GM23338 (cell line): ENCODE results near the gene PRSS50. TPM values are rescaled to one million over a fixed set of nuclear protein-coding genes. Genes with fewer than 3 reads are reported as not detected.

Experiments used
- ATAC-seq: fragments of 200-7000 bp; cut with Tn5 transposase; 3 replicates; pipeline ENCODE4 v1.9.1; 2020
- DNase-seq: peaks from one replicate; pipeline ENCODE4 v3.0.0-alpha.2; 2015; ENCODE audit warnings: low spot score
- H2AFZ ChIP-seq: fragments of 200-600 bp; sonication (generic); 2 replicates; pipeline ENCODE4 v1.8.0; 2016; ENCODE audit warnings: antibody characterized with exemption, mild to moderate bottlenecking, moderate library complexity
- H3F3A ChIP-seq: fragments of 200-600 bp; sonication (generic); replicated peaks from 2 replicates; pipeline ENCODE4 v1.8.0; 2017; ENCODE audit warnings: antibody characterized with exemption, mixed run types, low read depth
- H3K27ac ChIP-seq: fragments of 200-600 bp; sonication (generic); 2 replicates; pipeline ENCODE4 v1.6.1; 2016; ENCODE audit warnings: low read depth
- H3K27me3 ChIP-seq: fragments of 200-600 bp; sonication (generic); 2 replicates; pipeline ENCODE4 v1.8.0; 2016; ENCODE audit warnings: mild to moderate bottlenecking, mixed run types, moderate library complexity; ENCODE audit not compliant: insufficient read depth
- H3K36me3 ChIP-seq: fragments of 200-600 bp; sonication (generic); 2 replicates; pipeline ENCODE4 v1.8.0; 2016; ENCODE audit warnings: mild to moderate bottlenecking; ENCODE audit not compliant: insufficient read depth
- H3K4me1 ChIP-seq: fragments of 200-600 bp; sonication (generic); 2 replicates; pipeline ENCODE4 v1.8.0; 2016; ENCODE audit warnings: mild to moderate bottlenecking, moderate library complexity; ENCODE audit not compliant: insufficient read depth
- H3K4me2 ChIP-seq: fragments of 200-600 bp; sonication (generic); 2 replicates; pipeline ENCODE4 v1.7.1; 2017; ENCODE audit warnings: mixed run types
- H3K4me3 ChIP-seq: fragments of 200-600 bp; sonication (generic); 2 replicates; pipeline ENCODE4 v1.6.1; 2016; ENCODE audit warnings: mixed run types
- H3K79me2 ChIP-seq: fragments of 200-600 bp; sonication (generic); replicated peaks from 2 replicates; pipeline ENCODE4 v1.8.0; 2017; ENCODE audit warnings: mild to moderate bottlenecking; ENCODE audit not compliant: insufficient read depth
- H3K9me2 ChIP-seq: fragments of 200-600 bp; sonication (generic); 2 replicates; pipeline ENCODE4 v1.8.0; 2017; ENCODE audit not compliant: insufficient read depth
- H4K20me1 ChIP-seq: fragments of 200-600 bp; sonication (generic); replicated peaks from 2 replicates; pipeline ENCODE4 v1.8.0; 2017; ENCODE audit warnings: mild to moderate bottlenecking; ENCODE audit not compliant: insufficient read depth
- H3K27ac Mint-ChIP-seq: 2 replicates; pipeline ENCODE4 v1.8.0; 2020; ENCODE audit warnings: inconsistent platforms, mild to moderate bottlenecking, moderate library complexity, mixed read lengths
- H3K27me3 Mint-ChIP-seq: 3 replicates; pipeline ENCODE4 v1.8.0; 2022; ENCODE audit warnings: low read depth, mild to moderate bottlenecking, moderate library complexity, mixed read lengths, inconsistent platforms; ENCODE audit not compliant: insufficient read depth, poor library complexity
- H3K36me3 Mint-ChIP-seq: 3 replicates; pipeline ENCODE4 v1.8.0; 2021; ENCODE audit warnings: low read depth, mild to moderate bottlenecking, inconsistent platforms, moderate library complexity, mixed read lengths
- H3K4me1 Mint-ChIP-seq: 3 replicates; pipeline ENCODE4 v1.8.0; 2020; ENCODE audit warnings: mild to moderate bottlenecking, inconsistent platforms, mixed read lengths
- H3K4me3 Mint-ChIP-seq: 3 replicates; pipeline ENCODE4 v1.8.0; 2021; ENCODE audit warnings: moderate library complexity, mild to moderate bottlenecking, inconsistent platforms, mixed read lengths
- H3K9me3 Mint-ChIP-seq: 3 replicates; pipeline ENCODE4 v1.8.0; 2020; ENCODE audit warnings: moderate library complexity, mild to moderate bottlenecking, inconsistent platforms, mixed read lengths
- EZH2phosphoT487 ChIP-seq: fragments of 200-600 bp; sonication (generic); IDR thresholded peaks from one replicate; pipeline ENCODE4 v1.8.1; 2018; ENCODE audit warnings: antibody characterized with exemption; ENCODE audit not compliant: unreplicated experiment
- JUNB ChIP-seq: IDR thresholded peaks from one replicate; pipeline ENCODE4 v1.6.1; 2016; ENCODE audit warnings: antibody characterized with exemption; ENCODE audit not compliant: unreplicated experiment
- STAT1 ChIP-seq: IDR thresholded peaks from one replicate; pipeline ENCODE4 v1.6.1; 2016; ENCODE audit warnings: antibody characterized with exemption; ENCODE audit not compliant: unreplicated experiment
- ZNF114 ChIP-seq: fragments of 250-450 bp; sonication (Bioruptor Pico); IDR thresholded peaks from 2 replicates; pipeline ENCODE4 v1.5.0; 2020; ENCODE audit warnings: mild to moderate bottlenecking, moderate library complexity
- polyA plus RNA-seq: library from polyadenylated mRNA; unstranded; fragments of >200 nt; fragmentation: Nextera tagmentation; extraction: Ambion mirVana; gene quantifications from 2 replicates; pipeline ENCODE4 v1.2.1, GENCODE V29; 2016
- total RNA-seq: library from RNA; depleted of rRNA; stranded (reverse); fragments of >200 nt; shearing (Covaris generic); gene quantifications from 2 replicates; pipeline ENCODE4 v1.2.3, GENCODE V29; 2014
- TF ChIP-seq, protein P1 (sequence below), 2 experiments: fragments of 200-600 bp in 1 of 2; sonication (generic) in 1 of 2; conservative IDR thresholded peaks; 2 replicates each; pipeline versions ENCODE4 v1.5.1 to v1.6.1; 2016 to 2017; ENCODE audit warnings: antibody characterized with exemption in 2 of 2, low read depth in 2 of 2, mild to moderate bottlenecking in 2 of 2, moderate library complexity in 1 of 2
- TF ChIP-seq, protein P2 (sequence below): fragments of 250-450 bp; sonication (Bioruptor Pico); IDR thresholded peaks from 2 replicates; pipeline ENCODE4 v1.5.0; 2020; ENCODE audit warnings: mild to moderate bottlenecking, moderate library complexity

The PRSS50 gene
- total and polyA plus RNA-seq, 2 experiments from 2014 or later = 0.60 to 1.5 TPM

- H3K36me3 Mint-ChIP-seq = no peaks in the 10 kb centered on the region
- H2AFZ ChIP-seq = no peak overlapping the region
- H3K4me1 Mint-ChIP-seq = peaks cover 10% of the 10 kb centered on the region; the same call in 2 of the 3 replicates
- no peak for TF ChIP-seq ZNF114 (CRISPR knock-in tag)
- TF ChIP-seq, protein P1, sequence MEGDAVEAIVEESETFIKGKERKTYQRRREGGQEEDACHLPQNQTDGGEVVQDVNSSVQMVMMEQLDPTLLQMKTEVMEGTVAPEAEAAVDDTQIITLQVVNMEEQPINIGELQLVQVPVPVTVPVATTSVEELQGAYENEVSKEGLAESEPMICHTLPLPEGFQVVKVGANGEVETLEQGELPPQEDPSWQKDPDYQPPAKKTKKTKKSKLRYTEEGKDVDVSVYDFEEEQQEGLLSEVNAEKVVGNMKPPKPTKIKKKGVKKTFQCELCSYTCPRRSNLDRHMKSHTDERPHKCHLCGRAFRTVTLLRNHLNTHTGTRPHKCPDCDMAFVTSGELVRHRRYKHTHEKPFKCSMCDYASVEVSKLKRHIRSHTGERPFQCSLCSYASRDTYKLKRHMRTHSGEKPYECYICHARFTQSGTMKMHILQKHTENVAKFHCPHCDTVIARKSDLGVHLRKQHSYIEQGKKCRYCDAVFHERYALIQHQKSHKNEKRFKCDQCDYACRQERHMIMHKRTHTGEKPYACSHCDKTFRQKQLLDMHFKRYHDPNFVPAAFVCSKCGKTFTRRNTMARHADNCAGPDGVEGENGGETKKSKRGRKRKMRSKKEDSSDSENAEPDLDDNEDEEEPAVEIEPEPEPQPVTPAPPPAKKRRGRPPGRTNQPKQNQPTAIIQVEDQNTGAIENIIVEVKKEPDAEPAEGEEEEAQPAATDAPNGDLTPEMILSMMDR (conservative IDR thresholded peaks at IDR 0.05; ENCODE audit: low read depth in 2 of 2) = no peak
- no peak for TF ChIP-seq STAT1
- no peak for TF ChIP-seq JUNB
- TF ChIP-seq EZH2phosphoT487 = no peak
- TF ChIP-seq, protein P2, sequence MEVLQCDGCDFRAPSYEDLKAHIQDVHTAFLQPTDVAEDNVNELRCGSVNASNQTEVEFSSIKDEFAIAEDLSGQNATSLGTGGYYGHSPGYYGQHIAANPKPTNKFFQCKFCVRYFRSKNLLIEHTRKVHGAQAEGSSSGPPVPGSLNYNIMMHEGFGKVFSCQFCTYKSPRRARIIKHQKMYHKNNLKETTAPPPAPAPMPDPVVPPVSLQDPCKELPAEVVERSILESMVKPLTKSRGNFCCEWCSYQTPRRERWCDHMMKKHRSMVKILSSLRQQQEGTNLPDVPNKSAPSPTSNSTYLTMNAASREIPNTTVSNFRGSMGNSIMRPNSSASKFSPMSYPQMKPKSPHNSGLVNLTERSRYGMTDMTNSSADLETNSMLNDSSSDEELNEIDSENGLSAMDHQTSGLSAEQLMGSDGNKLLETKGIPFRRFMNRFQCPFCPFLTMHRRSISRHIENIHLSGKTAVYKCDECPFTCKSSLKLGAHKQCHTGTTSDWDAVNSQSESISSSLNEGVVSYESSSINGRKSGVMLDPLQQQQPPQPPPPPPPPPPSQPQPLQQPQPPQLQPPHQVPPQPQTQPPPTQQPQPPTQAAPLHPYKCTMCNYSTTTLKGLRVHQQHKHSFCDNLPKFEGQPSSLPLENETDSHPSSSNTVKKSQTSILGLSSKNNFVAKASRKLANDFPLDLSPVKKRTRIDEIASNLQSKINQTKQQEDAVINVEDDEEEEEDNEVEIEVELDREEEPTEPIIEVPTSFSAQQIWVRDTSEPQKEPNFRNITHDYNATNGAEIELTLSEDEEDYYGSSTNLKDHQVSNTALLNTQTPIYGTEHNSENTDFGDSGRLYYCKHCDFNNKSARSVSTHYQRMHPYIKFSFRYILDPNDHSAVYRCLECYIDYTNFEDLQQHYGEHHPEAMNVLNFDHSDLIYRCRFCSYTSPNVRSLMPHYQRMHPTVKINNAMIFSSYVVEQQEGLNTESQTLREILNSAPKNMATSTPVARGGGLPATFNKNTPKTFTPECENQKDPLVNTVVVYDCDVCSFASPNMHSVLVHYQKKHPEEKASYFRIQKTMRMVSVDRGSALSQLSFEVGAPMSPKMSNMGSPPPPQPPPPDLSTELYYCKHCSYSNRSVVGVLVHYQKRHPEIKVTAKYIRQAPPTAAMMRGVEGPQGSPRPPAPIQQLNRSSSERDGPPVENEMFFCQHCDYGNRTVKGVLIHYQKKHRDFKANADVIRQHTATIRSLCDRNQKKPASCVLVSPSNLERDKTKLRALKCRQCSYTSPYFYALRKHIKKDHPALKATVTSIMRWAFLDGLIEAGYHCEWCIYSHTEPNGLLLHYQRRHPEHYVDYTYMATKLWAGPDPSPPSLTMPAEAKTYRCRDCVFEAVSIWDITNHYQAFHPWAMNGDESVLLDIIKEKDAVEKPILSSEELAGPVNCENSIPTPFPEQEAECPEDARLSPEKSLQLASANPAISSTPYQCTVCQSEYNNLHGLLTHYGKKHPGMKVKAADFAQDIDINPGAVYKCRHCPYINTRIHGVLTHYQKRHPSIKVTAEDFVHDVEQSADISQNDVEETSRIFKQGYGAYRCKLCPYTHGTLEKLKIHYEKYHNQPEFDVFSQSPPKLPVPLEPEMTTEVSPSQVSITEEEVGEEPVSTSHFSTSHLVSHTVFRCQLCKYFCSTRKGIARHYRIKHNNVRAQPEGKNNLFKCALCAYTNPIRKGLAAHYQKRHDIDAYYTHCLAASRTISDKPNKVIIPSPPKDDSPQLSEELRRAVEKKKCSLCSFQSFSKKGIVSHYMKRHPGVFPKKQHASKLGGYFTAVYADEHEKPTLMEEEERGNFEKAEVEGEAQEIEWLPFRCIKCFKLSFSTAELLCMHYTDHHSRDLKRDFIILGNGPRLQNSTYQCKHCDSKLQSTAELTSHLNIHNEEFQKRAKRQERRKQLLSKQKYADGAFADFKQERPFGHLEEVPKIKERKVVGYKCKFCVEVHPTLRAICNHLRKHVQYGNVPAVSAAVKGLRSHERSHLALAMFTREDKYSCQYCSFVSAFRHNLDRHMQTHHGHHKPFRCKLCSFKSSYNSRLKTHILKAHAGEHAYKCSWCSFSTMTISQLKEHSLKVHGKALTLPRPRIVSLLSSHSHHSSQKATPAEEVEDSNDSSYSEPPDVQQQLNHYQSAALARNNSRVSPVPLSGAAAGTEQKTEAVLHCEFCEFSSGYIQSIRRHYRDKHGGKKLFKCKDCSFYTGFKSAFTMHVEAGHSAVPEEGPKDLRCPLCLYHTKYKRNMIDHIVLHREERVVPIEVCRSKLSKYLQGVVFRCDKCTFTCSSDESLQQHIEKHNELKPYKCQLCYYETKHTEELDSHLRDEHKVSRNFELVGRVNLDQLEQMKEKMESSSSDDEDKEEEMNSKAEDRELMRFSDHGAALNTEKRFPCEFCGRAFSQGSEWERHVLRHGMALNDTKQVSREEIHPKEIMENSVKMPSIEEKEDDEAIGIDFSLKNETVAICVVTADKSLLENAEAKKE (CRISPR knock-in tag) = no peak
- no peaks in the 10 kb centered on the region for H3K9me3 Mint-ChIP-seq
- no peaks in the 10 kb centered on the region for H3K79me2 ChIP-seq
- H3K4me2 ChIP-seq = no peak overlapping the region
- H3K36me3 ChIP-seq = no peaks in the 10 kb centered on the region
- H3K4me3 ChIP-seq = no peak overlapping the region
- no peak for ATAC-seq
- no peaks in the 10 kb centered on the region for H3K27me3 ChIP-seq
- no peaks in the 10 kb centered on the region; the same call in 1 of the 2 replicates for H3K4me1 ChIP-seq
- peaks cover 8% of the 10 kb centered on the region for H3K27me3 Mint-ChIP-seq
- H3K9me2 ChIP-seq = no peaks in the 10 kb centered on the region
- no peaks in the 10 kb centered on the region for H4K20me1 ChIP-seq
- no peak for DNase-seq
- H3K27ac Mint-ChIP-seq = no peak overlapping the region
- H3K4me3 Mint-ChIP-seq = no peak overlapping the region
- H3K27ac ChIP-seq = no peak overlapping the region
- H3F3A ChIP-seq = no peaks in the 10 kb centered on the region
Observed at GRCh38 chr3:46710229-46710628, 7.4 kb downstream of the PRSS50 start.
